Measurements from ENCODE around the gene ASB18. TPM values are rescaled to one million over a fixed set of nuclear protein-coding genes. Genes with fewer than 3 reads are reported as not detected.

The ASB18 gene
- total RNA-seq, 1 experiment from 2014 or later, result not detected

DNA sequence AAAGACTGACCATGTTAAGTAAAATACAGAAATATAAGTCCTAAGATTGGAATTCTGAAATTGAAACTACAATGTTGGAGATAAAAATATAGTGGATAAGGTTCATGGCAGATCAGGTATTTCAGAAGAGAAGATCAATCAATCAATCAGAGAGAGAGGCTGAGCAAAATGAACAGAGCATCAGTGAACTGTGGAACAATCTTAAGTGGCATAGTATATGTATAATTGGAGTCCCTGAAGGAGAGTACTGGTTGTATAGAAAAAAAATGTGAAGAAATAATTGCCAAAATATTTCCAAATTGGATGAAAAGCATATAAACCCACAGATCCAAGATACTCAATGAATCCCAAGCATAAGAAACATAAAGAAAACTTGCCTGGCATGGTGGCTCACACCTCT, 35.0 kb downstream of the ASB18 start:
- Histone ChIP-seq H3K4me2 (ENCODE audit: low read length) (no peak overlapping the region), H3K27ac (ENCODE audit: low read depth, low read length) (no peak overlapping the region), H2AFZ (ENCODE audit: low read depth, low read length, poor library complexity, severe bottlenecking) (no peak overlapping the region), H3K79me2 (ENCODE audit: insufficient read depth, low read length) (no peaks in the 10 kb centered on the region), H4K20me1 (ENCODE audit: insufficient read depth) (no peaks in the 10 kb centered on the region), H3K4me3 (replicated peaks in 1 of 2; ENCODE audit: low read depth in 1 of 2, low read length in 2 of 2) (no peak overlapping the region), H3K9me3 (ENCODE audit: control insufficient read depth in 1 of 2, insufficient read depth in 1 of 2, low read depth in 1 of 2, low read length in 2 of 2) (peaks cover 7 to 15% of the 10 kb centered on the region in 2 experiments; a peak in 2 of 4 replicates), H3K9ac (ENCODE audit: low read length) (no peak overlapping the region), H3K9me2 (ENCODE audit: insufficient read depth) (0 out of 2 replicates have a peak, but pooled peaks cover under 1% of the 10 kb centered on the region), H3K36me3 (ENCODE audit: control insufficient read depth in 1 of 2, insufficient read depth in 2 of 2, low read length in 2 of 2) (peaks cover 0 to 4% of the 10 kb centered on the region in 2 experiments; a peak in 1 of 4 replicates), H3K4me1 (ENCODE audit: control insufficient read depth in 1 of 2, insufficient read depth in 2 of 2, low read length in 2 of 2) (no peaks in the 10 kb centered on the region), H3K27me3 (ENCODE audit: insufficient read depth, low read length) (no peaks in the 10 kb centered on the region)
- intact Hi-C loops (cut with micrococcal nuclease), result no loop called here
- DNase-seq (ENCODE audit: low read depth, low spot score) (no peak), ATAC-seq (no peak)
- CTCF ChIA-PET, result no interaction called here
- TF ChIP-seq ELF1 (IDR thresholded peaks at IDR 0.05; ENCODE audit: borderline replicate concordance, low read depth) (no peak), SP1 (IDR thresholded peaks at IDR 0.05; ENCODE audit: low read depth) (no peak), EZH2phosphoT487 (IDR thresholded peaks at IDR 0.05; ENCODE audit: borderline replicate concordance) (no peak), SRF (IDR thresholded peaks at IDR 0.05; ENCODE audit: low read depth) (no peak), FOSL1 (IDR thresholded peaks at IDR 0.05; ENCODE audit: low read depth) (no peak), EGR1 (IDR thresholded peaks at IDR 0.05; ENCODE audit: low read depth) (no peak), POLR2A (IDR thresholded peaks at IDR 0.05; ENCODE audit: borderline replicate concordance, extremely low read depth, insufficient read depth, insufficient read length) (no peak), JUND (IDR thresholded peaks at IDR 0.05) (no peak), POLR2AphosphoS5 (IDR thresholded peaks at IDR 0.05; ENCODE audit: low read depth, low read length) (no peak), ZNF274 (IDR thresholded peaks at IDR 0.05; ENCODE audit: low read depth, low read length) (no peak), CEBPB (IDR thresholded peaks at IDR 0.05; ENCODE audit: low read depth) (no peak), CBX3 (IDR thresholded peaks at IDR 0.05; ENCODE audit: low read depth) (no peak)
- TF ChIP-seq, protein P1, sequence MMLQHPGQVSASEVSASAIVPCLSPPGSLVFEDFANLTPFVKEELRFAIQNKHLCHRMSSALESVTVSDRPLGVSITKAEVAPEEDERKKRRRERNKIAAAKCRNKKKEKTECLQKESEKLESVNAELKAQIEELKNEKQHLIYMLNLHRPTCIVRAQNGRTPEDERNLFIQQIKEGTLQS (IDR thresholded peaks at IDR 0.05), result no peak
- TF ChIP-seq, protein P2, sequence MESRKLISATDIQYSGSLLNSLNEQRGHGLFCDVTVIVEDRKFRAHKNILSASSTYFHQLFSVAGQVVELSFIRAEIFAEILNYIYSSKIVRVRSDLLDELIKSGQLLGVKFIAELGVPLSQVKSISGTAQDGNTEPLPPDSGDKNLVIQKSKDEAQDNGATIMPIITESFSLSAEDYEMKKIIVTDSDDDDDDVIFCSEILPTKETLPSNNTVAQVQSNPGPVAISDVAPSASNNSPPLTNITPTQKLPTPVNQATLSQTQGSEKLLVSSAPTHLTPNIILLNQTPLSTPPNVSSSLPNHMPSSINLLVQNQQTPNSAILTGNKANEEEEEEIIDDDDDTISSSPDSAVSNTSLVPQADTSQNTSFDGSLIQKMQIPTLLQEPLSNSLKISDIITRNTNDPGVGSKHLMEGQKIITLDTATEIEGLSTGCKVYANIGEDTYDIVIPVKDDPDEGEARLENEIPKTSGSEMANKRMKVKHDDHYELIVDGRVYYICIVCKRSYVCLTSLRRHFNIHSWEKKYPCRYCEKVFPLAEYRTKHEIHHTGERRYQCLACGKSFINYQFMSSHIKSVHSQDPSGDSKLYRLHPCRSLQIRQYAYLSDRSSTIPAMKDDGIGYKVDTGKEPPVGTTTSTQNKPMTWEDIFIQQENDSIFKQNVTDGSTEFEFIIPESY (IDR thresholded peaks at IDR 0.05; ENCODE audit: extremely low read depth, insufficient replicate concordance, low read length), result no peak
- TF ChIP-seq, protein P3, sequence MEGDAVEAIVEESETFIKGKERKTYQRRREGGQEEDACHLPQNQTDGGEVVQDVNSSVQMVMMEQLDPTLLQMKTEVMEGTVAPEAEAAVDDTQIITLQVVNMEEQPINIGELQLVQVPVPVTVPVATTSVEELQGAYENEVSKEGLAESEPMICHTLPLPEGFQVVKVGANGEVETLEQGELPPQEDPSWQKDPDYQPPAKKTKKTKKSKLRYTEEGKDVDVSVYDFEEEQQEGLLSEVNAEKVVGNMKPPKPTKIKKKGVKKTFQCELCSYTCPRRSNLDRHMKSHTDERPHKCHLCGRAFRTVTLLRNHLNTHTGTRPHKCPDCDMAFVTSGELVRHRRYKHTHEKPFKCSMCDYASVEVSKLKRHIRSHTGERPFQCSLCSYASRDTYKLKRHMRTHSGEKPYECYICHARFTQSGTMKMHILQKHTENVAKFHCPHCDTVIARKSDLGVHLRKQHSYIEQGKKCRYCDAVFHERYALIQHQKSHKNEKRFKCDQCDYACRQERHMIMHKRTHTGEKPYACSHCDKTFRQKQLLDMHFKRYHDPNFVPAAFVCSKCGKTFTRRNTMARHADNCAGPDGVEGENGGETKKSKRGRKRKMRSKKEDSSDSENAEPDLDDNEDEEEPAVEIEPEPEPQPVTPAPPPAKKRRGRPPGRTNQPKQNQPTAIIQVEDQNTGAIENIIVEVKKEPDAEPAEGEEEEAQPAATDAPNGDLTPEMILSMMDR (IDR thresholded peaks at IDR 0.05 in 2 of 3, conservative IDR thresholded peaks at IDR 0.05 in 1 of 3; ENCODE audit: borderline replicate concordance in 1 of 3, insufficient read depth in 1 of 3, low read depth in 2 of 3, low read length in 2 of 3), result no peak
- POLR2A ChIA-PET, result no interaction called here
- BruUV-seq (replicated peaks), result no TSS peak
- RAD21 ChIA-PET (ENCODE audit: low non-redundant PET in 1 of 2, low total read pairs in 2 of 2, uncharacterized antibody in 2 of 2, unreplicated experiment in 2 of 2), result no interaction called here
